ENCODE results near the gene LARGE1.
"Not testable (repeated sequence)": the region's sequence is repeated elsewhere in the genome, so short reads cannot be mapped to it uniquely, and the experiment has no call there.

Gene LARGE1

DNA sequence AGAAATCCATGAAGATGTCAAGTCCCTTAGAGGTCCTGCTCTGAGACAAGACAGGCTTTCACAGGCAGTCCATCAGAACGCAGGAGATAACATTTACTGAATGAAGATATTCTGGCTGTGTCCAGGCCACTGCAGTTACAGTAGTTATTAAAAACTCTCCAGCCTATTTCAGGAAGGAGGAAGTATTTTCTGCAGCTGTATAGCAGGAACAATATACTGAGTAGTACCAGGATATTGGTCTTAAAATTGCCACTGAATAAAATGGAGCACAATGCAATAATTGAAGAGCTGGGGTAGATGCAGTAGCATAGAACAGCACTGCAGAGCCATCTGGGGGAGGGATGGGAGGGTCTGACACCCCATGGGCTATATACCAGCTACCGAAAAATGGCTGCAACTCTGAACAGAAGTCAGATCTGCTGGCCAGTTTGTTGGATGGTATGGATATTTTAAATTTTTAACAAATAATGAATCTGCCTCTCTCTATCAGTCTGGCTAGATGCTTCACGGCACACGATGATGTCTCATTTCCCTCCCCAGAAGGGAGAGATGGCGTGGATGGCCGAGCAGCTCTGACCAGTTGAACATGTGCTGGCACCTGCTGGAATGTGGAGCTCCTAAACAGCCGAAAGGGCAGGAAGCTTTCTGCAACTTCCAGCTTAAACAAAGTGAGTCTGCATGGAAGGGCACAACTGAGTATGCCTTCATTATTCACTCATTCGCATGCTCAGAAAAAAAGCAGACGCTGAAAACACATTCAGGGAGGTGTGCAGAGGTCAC, 520.0 kb downstream of the LARGE1 start:
- no peak for DNase-seq

GRCh38 chr22:33397381-33397907, 522.8 kb downstream of the LARGE1 start:
- no peak for DNase-seq

DNA sequence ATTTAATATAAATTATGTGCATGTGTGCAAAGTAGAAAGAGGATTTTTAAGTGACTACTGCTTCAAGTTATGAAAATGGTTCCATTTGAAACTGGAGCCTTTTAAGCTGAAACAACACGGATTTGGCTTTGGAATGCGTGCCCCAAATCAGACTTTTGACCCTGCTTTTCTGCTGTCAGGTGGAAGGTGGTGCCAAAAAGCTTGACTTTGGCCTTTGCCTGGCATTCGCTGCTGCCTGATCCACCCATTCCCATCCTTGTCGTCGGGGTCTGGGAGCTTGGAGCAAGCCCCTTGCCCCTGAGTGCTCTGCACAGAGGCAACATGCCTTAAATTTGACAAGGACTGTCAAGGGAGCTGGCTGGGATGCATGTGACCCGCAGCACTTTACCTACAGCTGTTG, 526.8 kb downstream of the LARGE1 start:
- no peak for DNase-seq

GRCh38 chr22:33391298-33391697, 529.0 kb downstream of the LARGE1 start:
- DNase-seq, result no peak

DNA sequence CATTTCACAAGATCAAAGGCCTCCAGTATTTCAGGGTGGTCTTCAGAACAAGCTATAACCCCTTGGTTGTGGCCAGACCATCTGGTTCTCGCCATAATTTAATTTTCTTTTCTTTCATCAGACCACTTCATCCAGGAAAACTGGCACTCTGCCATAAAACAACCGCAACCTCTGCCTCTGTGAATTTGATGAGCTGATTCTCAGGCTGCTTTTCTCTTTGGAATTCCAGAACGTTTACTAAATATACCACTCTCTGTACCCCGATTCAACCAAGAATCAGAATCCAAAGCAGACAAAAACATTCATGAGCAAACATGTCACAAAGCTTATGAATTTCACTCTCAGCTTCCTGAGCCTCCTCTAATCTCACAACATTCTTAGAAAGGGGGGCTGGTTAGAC, 530.3 kb downstream of the LARGE1 start:
- DNase-seq, result no peak

DNA sequence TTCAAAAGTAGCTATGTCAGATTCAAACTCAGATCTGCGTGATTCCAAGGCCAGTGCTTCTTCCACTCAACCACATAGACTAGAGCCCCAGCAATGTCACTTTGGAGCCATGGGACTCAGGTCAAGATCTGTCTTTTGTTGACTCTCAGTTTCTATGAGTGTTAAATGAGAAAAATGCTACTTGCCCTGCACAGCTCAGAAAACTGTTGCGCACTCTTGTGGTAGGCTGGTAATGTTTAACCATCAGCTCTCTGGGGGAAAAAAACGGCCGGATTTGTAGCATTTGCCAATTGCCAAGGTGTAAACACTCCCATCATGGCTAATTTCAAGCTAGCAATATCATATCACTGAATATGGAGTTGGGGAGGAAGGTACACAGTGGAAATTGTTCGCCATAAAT, 534.0 kb downstream of the LARGE1 start:
- DNase-seq, result no peak

GRCh38 chr22:33385611-33386010, 534.7 kb downstream of the LARGE1 start:
- no peak for DNase-seq

- no peak for DNase-seq
Measured at GRCh38 chr22:33382436-33382835, 537.8 kb downstream of the LARGE1 start.

DNA sequence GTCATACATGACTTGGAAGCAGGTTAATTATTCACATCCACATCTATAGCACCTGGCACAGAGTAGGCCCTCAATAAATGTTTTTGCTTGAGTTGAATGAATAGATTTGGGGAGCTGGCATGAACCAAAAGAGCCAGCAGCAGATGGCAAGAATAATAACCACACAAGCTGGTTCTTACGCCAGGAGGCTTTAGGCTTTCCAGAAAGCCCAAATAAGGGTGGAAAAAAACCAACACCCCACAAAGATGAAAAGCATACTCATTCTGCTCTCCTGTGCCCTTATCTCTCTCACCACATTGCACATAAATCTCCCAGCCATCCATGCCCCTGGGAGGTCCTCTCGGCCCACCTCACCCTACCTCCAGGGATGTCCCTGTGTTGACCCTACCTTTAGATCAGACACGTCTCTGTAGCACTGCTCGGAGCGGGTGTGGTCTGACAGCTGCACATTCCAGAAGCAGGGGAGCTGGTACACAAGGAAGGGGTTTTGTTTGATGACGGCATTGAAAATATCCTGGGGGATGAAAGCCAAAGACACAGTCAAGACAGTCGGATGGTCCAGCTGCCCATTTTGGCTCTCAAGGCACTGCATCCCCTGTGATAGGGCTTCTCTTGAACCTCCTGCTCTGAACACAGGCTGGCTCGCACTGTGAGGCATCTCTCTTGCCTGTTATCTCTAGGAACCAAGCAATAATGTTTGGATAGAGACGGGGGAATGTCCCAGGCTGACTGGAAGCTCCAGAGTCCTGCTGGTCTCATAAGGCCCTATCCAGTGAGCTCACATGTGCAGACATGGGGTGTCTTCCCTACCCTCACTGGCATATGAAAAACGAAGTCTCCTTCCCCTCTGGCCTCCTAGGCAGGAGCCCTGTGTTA, 538.5 kb downstream of the LARGE1 start:
- no peak for DNase-seq

- DNase-seq, result no peak
Measured at GRCh38 chr22:33380789-33381530, 539.3 kb downstream of the LARGE1 start.

DNA sequence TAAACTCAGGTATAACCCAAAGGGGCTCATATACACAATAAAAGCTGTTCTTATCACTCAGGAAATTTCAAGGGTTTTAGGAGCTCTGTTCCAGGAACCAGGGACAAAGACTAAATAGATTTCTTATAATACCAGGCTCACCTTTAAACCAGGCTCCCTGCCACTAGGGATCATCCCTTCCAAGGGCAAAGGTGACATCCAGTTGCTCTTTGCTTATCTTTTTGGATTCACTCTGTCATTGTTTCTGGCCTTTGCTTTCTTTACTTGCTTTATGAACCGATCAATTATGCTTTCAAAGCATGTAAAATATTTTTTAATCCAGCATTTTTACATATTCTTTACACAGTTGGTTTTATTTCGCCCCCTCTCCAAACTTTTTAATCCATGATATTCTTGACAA, 540.4 kb downstream of the LARGE1 start:
- no peak for DNase-seq

DNA sequence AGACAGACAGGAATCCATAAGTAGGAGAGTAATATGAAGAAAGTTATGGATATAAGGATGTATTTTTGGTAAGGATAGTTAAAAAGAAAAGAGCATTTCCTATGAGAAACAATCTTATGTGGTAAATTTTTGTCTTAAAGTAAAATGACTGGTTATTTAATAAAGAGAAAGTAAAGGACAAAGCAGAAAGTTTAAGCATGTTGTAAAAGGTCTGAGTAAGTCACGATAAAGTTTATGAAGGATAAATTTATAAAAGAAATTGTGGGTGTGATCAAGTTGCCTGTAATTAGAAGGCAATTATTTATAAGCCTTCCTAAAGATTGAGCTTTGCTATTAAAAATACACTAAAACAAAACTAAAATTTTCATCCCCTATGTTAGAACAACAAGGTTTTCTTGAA, 547.4 kb downstream of the LARGE1 start:
- no peak for DNase-seq

DNA sequence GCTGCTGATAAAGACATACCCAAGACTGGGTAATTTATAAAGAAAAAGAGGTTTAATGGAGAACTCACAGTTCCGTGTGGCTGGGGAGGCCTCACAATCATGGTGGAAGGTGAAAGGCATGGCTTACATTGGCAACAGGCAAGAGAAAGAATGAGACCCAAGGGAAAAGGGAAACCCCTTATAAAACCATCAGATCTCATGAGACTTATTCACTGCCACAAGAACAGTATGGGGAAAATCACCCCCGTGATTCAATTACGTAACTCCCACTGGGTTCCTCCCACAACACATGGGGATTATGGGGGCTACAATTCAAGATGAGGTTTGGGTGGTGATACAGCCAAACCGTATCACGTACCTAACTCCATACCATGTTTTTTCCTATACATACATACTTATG, 557.0 kb downstream of the LARGE1 start:
- DNase-seq, result not testable (repeated sequence)

GRCh38 chr22:33362702-33363101, 557.6 kb downstream of the LARGE1 start:
- DNase-seq, result no peak

DNA sequence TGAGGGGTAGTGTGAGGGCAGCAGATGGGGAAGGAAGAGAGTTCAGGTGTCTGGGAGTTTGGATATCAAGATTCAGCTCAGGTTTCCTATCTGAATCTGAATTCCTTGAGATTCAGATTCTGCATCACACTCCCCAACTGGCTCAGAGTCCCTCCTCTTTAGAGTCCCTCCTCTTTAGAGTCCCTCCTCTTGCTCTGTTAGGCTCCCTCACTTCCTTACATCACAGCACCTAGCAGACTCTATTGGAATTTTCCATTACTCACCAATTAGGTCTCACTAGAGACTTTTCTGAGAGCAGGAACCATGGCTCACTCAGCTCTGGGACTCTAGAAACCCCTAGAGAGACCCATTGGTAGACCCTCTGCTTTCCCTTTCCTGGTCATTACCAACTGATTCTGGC, 558.7 kb downstream of the LARGE1 start:
- no peak for DNase-seq

DNA sequence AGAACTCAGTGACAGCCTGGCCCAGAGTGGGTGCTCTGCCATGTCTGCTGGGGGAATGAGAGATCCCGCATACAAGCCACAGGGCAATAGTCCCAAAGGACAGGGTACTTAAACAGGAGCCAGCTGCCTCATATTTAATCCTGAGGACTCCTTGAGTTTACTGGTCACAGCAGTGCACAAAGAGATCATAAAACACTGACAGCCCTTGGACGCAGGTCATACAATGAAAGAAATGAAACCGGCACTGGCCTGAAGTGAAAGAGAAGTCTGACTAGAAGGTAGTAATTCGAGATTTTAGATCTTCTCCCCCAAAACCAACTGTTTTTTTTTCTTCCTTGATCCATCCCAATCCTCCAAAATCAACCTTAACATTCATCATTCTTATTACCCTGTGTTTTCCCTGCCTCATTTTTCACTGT, 562.3 kb downstream of the LARGE1 start:
- DNase-seq, result no peak

DNA sequence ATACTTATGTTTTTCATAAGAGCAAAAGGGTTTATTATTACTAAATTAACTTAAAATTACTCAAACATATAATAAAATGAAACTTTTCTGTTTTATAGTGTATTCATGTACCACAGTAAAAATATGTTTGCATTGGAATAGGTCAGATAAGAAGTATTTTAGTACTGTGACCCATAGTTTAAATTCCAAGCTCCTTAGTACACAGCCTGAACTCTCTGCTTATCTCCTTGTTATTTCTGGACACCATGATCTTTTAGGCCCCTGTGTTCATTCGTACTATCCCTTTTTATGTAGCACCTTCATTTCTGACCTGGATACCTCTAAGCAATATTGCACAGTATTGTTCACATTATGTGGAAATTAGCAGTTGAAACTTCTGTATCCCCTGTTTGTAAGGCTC, 565.3 kb downstream of the LARGE1 start:
- DNase-seq, result no peak

- no peak for DNase-seq
Measured at GRCh38 chr22:33353502-33353901, 566.8 kb downstream of the LARGE1 start.

GRCh38 chr22:33352768-33353167, 567.5 kb downstream of the LARGE1 start:
- DNase-seq, result no peak

- no peak for DNase-seq
Measured at GRCh38 chr22:33350961-33351360, 569.3 kb downstream of the LARGE1 start.

DNA sequence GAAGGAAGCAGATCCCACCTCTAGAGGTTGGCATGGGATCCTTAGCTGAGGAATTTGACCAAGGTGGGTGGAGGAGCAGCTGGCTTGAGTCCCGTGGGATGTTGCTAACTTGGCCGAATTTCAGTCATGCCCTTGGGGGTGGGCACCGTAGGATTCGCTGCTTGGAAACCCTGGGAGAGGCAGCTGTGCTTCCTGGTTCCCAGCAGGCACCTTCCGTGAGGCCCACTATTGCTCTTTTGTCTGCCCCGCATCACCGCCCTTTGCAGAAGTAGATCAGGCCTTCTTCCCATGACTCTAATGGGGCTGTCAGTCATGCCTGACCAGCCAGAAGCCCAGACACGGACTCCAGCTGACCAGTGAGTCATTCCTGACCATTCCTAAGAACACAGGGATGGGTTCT, 569.8 kb downstream of the LARGE1 start:
- no peak for DNase-seq

- DNase-seq, result no peak
Measured at GRCh38 chr22:33347002-33347401, 573.3 kb downstream of the LARGE1 start.

GRCh38 chr22:33341611-33342010, 578.7 kb downstream of the LARGE1 start:
- no peak for DNase-seq
